Lung (tissue), 16 donors: ENCODE data around the gene BCAS1. TPM values are rescaled to one million over a fixed set of nuclear protein-coding genes. Genes with fewer than 3 reads are reported as not detected.

Experiments used
- ATAC-seq: fragments of 200-7000 bp; cut with Tn5 transposase; one replicate; pipeline ENCODE4 v1.9.1; 2020; ENCODE audit warnings: moderate number of reproducible peaks; ENCODE audit not compliant: insufficient read depth, low FRiP score
- DNase-seq, 3 donors: peaks; one replicate each; pipeline ENCODE4 v3.0.0-alpha.2; 2013 to 2017
- H3K27ac ChIP-seq, 2 donors: one replicate each; pipeline ENCODE4 v1.5.1; 2013; ENCODE audit warnings: mild to moderate bottlenecking in 2 of 2, moderate library complexity in 2 of 2, control low read depth in 1 of 2, inconsistent platforms in 1 of 2, low read depth in 1 of 2, low read length in 1 of 2
- H3K27me3 ChIP-seq, 3 donors: one replicate each; pipeline ENCODE4 v1.5.1; 2013; ENCODE audit warnings: low read length in 2 of 3; ENCODE audit not compliant: control insufficient read depth in 3 of 3, insufficient read depth in 3 of 3
- H3K36me3 ChIP-seq, 4 donors: one replicate each; pipeline ENCODE4 v1.5.1; 2013; ENCODE audit warnings: low read length in 4 of 4, mild to moderate bottlenecking in 1 of 4, moderate library complexity in 1 of 4; ENCODE audit not compliant: control insufficient read depth in 4 of 4, insufficient read depth in 4 of 4
- H3K4me1 ChIP-seq, 5 donors: one replicate each; pipeline ENCODE4 v1.5.1; 2013; ENCODE audit warnings: low read length in 5 of 5, mild to moderate bottlenecking in 2 of 5, moderate library complexity in 1 of 5; ENCODE audit not compliant: control insufficient read depth in 5 of 5, insufficient read depth in 5 of 5
- H3K4me3 ChIP-seq: one replicate; pipeline ENCODE4 v1.5.1; 2013; ENCODE audit warnings: mild to moderate bottlenecking, control low read depth, moderate library complexity
- H3K9ac ChIP-seq, 2 donors: one replicate each; pipeline ENCODE4 v1.5.1; 2013; ENCODE audit warnings: low read length in 2 of 2, control low read depth in 1 of 2; ENCODE audit not compliant: insufficient read depth in 1 of 2
- H3K9me3 ChIP-seq, 4 donors: one replicate each; pipeline ENCODE4 v1.5.1; 2013; ENCODE audit warnings: low read length in 3 of 4, mild to moderate bottlenecking in 1 of 4, moderate library complexity in 1 of 4; ENCODE audit not compliant: control insufficient read depth in 4 of 4, insufficient read depth in 3 of 4
- WGBS, 2 donors: extraction: QIAGEN DNeasy Blood & Tissue Kit; methylation state at CpG; one replicate each; pipeline ENCODE4 v1.1.7; 2013; 5-methylcytosine and 5-hydroxymethylcytosine counted together
- long read RNA-seq, 5 donors: transcript quantifications; one replicate each; lab custom pipeline, GENCODE V29; 2026
- polyA plus RNA-seq, 2 donors: library from polyadenylated mRNA; stranded (reverse); fragments of 200-250 nt; gene quantifications; one replicate each; pipeline ENCODE4 v1.2.1, GENCODE V29; 2013
- total RNA-seq, 2 donors: library from RNA; depleted of rRNA in 1 of 2; stranded (reverse); fragments of >200 nt in 1 of 2; gene quantifications; one replicate each; pipeline ENCODE4 v1.2.1, GENCODE V29; 2014 to 2021
- TF ChIP-seq, protein P1 (sequence below): IDR thresholded peaks from 2 replicates; pipeline ENCODE4 v1.5.1; 2012; ENCODE audit warnings: mild to moderate bottlenecking; ENCODE audit errors: control extremely low read depth, extremely low read depth
- donor health status: control.
- donor health status: control.
- donor health status: Bipolar disorder and iron deficiency.
- donor health status: healthy.
- donor health status: DM: yes; HTN: yes; CAD: no.

BCAS1 gene, protein sequence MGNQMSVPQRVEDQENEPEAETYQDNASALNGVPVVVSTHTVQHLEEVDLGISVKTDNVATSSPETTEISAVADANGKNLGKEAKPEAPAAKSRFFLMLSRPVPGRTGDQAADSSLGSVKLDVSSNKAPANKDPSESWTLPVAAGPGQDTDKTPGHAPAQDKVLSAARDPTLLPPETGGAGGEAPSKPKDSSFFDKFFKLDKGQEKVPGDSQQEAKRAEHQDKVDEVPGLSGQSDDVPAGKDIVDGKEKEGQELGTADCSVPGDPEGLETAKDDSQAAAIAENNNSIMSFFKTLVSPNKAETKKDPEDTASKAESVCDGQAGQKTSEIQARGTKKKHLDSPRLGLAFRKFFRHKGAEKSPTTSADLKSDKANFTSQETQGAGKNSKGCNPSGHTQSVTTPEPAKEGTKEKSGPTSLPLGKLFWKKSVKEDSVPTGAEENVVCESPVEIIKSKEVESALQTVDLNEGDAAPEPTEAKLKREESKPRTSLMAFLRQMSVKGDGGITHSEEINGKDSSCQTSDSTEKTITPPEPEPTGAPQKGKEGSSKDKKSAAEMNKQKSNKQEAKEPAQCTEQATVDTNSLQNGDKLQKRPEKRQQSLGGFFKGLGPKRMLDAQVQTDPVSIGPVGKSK
- total RNA-seq = 1 to 10 TPM; 1.7 to 4.0 TPM
- 1 to 10 TPM; 1.2 to 2.9 TPM for polyA plus RNA-seq
- long read RNA-seq, donor 1 = 0 reads
- long read RNA-seq, donor 2 = 0 reads
- long read RNA-seq, donor 3 = 0 reads
- long read RNA-seq, donor 4 = 0 reads
- long read RNA-seq, donor 5 = 0 reads

DNA sequence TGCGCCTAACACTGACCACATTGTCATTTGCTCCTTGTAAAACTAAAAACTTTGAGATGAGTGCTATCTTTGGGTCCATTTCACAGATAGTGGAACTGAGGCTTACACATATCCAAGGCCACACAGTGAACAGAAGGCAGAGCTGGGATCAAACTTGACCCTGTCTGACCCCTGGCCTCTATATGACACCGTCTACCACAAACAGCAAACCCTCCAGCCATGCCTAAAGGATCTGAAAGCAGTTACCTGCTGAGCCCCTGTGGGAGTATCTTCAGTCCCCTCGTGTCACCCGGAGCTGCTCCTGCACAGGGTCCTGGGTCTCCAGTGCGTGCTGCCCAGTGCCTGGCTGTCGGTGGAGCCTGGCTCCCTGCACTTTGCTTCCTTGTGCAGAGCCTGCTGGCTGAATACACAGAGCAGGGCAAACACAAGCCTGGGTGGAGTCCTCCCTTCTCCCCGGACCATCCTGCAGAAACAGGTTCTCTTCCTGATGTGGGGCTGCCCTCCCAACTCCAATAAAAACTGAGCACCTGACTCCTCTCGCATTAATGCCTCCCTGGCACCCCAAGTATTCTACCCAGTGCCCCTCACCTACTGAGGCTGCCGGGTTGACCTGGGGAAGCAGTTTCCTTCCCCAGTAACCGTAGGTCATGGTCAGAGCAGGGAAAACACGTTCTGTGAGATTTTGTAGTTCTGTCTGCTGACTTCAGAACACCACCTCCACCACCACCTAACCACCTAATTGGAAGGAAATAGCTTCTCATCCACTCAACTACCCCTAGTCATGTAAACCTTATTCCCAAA, at the start of gene BCAS1:
BCAS1 (minus strand) TSS at position 408 of the 801 bp plus-strand sequence. CDS start 11,876 bp downstream, outside the sequence.
- H3K9me3 ChIP-seq = peaks cover 0 to 2% (median 0%) of the 10 kb centered on the region in 4 donors
- TF ChIP-seq, protein P1, sequence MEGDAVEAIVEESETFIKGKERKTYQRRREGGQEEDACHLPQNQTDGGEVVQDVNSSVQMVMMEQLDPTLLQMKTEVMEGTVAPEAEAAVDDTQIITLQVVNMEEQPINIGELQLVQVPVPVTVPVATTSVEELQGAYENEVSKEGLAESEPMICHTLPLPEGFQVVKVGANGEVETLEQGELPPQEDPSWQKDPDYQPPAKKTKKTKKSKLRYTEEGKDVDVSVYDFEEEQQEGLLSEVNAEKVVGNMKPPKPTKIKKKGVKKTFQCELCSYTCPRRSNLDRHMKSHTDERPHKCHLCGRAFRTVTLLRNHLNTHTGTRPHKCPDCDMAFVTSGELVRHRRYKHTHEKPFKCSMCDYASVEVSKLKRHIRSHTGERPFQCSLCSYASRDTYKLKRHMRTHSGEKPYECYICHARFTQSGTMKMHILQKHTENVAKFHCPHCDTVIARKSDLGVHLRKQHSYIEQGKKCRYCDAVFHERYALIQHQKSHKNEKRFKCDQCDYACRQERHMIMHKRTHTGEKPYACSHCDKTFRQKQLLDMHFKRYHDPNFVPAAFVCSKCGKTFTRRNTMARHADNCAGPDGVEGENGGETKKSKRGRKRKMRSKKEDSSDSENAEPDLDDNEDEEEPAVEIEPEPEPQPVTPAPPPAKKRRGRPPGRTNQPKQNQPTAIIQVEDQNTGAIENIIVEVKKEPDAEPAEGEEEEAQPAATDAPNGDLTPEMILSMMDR = no peak
- DNase-seq (peak in 2 of 3 donors; percentile 19 to 26), ATAC-seq (no peak)
- no peak within 1 kb of the TSS for H3K4me3 ChIP-seq
- WGBS, 2 donors = 57 to 80% methylated on average over 11 of the region's 11 CpGs
- no peak within 1 kb of the TSS for H3K27ac ChIP-seq
- H3K36me3 ChIP-seq = no peaks in the 10 kb centered on the region
- no peaks in the 10 kb centered on the region for H3K27me3 ChIP-seq
- H3K4me1 ChIP-seq = peaks cover 0 to 7% (median 0%) of the 10 kb centered on the region in 5 donors
- H3K9ac ChIP-seq = no peak within 1 kb of the TSS

DNA sequence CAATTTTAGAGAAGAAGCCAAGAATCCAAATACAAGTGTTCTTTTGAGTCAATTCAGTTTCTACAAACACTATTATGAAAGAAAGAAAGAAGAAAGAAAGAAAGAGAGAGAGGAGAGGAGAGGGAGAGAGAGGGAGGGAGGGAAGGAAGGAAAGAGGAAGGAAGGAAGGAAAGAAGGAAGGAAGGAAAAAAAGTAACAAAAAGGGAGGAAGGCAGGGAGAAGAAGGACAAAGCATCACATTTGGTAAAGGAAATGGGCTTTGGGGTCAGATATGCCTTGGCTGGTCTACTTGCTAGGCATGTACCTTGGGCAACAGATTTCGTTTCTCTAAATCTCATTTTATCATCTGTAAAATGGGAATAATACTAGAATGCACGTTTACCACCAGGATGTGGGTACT, 49.4 kb upstream of the BCAS1 start:
- Histone ChIP-seq H3K27me3 (no peaks in the 10 kb centered on the region), H3K36me3 (no peaks in the 10 kb centered on the region)

DNA sequence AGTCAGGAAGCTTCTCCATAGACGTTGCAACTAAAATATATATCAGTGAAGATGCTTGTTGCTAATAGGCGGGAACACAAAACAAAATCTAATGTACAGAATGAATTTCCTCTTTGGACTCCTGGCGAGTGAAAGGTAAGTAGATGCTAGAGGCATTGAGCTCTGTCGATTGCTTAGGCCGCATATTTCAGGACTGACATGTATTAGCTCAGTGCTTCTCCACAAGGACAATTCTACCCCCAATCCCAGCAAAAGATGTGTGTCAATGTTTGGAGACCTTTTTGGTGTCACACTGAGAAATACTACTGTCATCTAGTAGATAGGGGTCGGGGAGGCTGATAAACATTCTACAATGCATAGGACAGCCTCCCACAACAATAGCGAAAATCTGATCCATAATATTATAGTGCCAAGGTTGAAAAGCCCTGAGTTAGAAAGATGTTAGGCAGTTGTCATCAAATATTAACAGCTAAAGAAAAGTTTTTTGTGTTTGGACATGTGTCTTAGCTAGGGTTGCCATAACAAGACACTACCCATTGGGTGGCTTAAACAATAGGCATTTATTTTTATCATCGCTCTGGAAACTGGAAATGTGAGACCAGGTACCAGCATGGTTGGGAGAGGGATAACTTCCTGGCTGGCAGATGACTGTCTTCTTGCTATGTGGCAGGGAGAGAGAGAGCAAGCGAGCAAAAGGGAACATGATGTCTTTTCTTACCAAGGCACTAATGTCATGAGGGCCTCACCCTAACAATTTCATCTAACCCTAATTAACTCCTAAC, 48.0 kb upstream of the BCAS1 start:
- H3K36me3 ChIP-seq = no peaks in the 10 kb centered on the region
- no peak for ATAC-seq

More for the DNA sequence above, 49.4 kb upstream of the BCAS1 start:
- no peak for ATAC-seq
- Histone ChIP-seq H3K9ac (no peak overlapping the region), H3K27ac (no peak overlapping the region), H3K4me3 (no peak overlapping the region), H3K4me1 (peaks cover 0 to 9% (median 5%) of the 10 kb centered on the region in 5 donors), H3K9me3 (peaks cover 0 to 3% (median 0%) of the 10 kb centered on the region in 4 donors)
- TF ChIP-seq, protein P1 = no peak
- 72 to 93% methylated on average over 2 of the region's 2 CpGs for WGBS, 2 donors
- no peak for DNase-seq

More for the DNA sequence above, 48.0 kb upstream of the BCAS1 start:
- Histone ChIP-seq H3K27ac (no peak overlapping the region), H3K4me1 (peaks cover 0 to 9% (median 5%) of the 10 kb centered on the region in 5 donors), H3K27me3 (no peaks in the 10 kb centered on the region), H3K9ac (no peak overlapping the region), H3K9me3 (peaks cover 0 to 3% (median 0%) of the 10 kb centered on the region in 4 donors), H3K4me3 (no peak overlapping the region)
- TF ChIP-seq, protein P1 = no peak
- 81 to 84% methylated on average over 9 of the region's 9 CpGs for WGBS, 2 donors
- no peak for DNase-seq
